ENCODE results near the gene SUB1.

The SUB1 gene

GRCh38 chr5:32639943-32640342 is 54.6 kb downstream of the SUB1 start:
- Mint-ChIP-seq H3K27ac (no peak overlapping the region), H3K4me3 (no peak overlapping the region), H3K9me3 (no peaks in the 10 kb centered on the region), H3K4me1 (no peaks in the 10 kb centered on the region), H3K27me3 (no peaks in the 10 kb centered on the region), H3K36me3 (no peaks in the 10 kb centered on the region)

- no peak overlapping the region for H3K4me3 Mint-ChIP-seq
- no peaks in the 10 kb centered on the region for H3K36me3 Mint-ChIP-seq
- no peaks in the 10 kb centered on the region for H3K27me3 Mint-ChIP-seq
- H3K27ac Mint-ChIP-seq = no peak overlapping the region
- no peaks in the 10 kb centered on the region for H3K9me3 Mint-ChIP-seq
- H3K4me1 Mint-ChIP-seq = no peaks in the 10 kb centered on the region
Measured at GRCh38 chr5:32642276-32643002, 57.1 kb downstream of the SUB1 start.

- H3K4me1 Mint-ChIP-seq = no peaks in the 10 kb centered on the region
- H3K27me3 Mint-ChIP-seq = no peaks in the 10 kb centered on the region
- H3K9me3 Mint-ChIP-seq = no peaks in the 10 kb centered on the region
- H3K4me3 Mint-ChIP-seq = no peak overlapping the region
- no peaks in the 10 kb centered on the region for H3K36me3 Mint-ChIP-seq
- H3K27ac Mint-ChIP-seq = no peak overlapping the region
Measured at GRCh38 chr5:32645246-32645645, 59.9 kb downstream of the SUB1 start.

GRCh38 chr5:32646061-32646969 is 61.0 kb downstream of the SUB1 start:
- Mint-ChIP-seq H3K27me3 (no peaks in the 10 kb centered on the region), H3K9me3 (no peaks in the 10 kb centered on the region), H3K4me1 (no peaks in the 10 kb centered on the region), H3K27ac (no peak overlapping the region), H3K4me3 (no peak overlapping the region), H3K36me3 (no peaks in the 10 kb centered on the region)

- H3K4me3 Mint-ChIP-seq = no peak overlapping the region
- H3K27ac Mint-ChIP-seq = no peak overlapping the region
- H3K4me1 Mint-ChIP-seq = no peaks in the 10 kb centered on the region
- peaks cover 3% of the 10 kb centered on the region for H3K36me3 Mint-ChIP-seq
- peaks cover 4% of the 10 kb centered on the region for H3K27me3 Mint-ChIP-seq
- H3K9me3 Mint-ChIP-seq = peaks cover 10% of the 10 kb centered on the region
Measured at GRCh38 chr5:32651088-32651487, 65.7 kb downstream of the SUB1 start.

GRCh38 chr5:32651638-32652037 is 66.3 kb downstream of the SUB1 start:
- Mint-ChIP-seq H3K4me1 (no peaks in the 10 kb centered on the region), H3K9me3 (peaks cover 10% of the 10 kb centered on the region), H3K27me3 (peaks cover 4% of the 10 kb centered on the region)

More at GRCh38 chr5:32651638-32652037, 66.3 kb downstream of the SUB1 start:
- Mint-ChIP-seq H3K36me3 (peaks cover 3% of the 10 kb centered on the region), H3K4me3 (no peak overlapping the region), H3K27ac (no peak overlapping the region)

All from activated naive CD4-positive, alpha-beta T cell treated with anti-CD3 and anti-CD28 coated beads, Interleukin-2, amount 50 U/mL, for 24 hours (primary cell).